Stimulated activated CD8-positive, alpha-beta memory T cell treated with anti-CD3 and anti-CD28 coated beads, Interleukin-7, amount 100 ng/mL, for 1 hour (primary cell): Measurements from ENCODE around the gene RAB6B.

Experiments used
- DNase-seq, 2 donors: peaks; one replicate each; pipeline ENCODE4 v3.0.0-alpha.2; 2020; ENCODE audit warnings: low read depth in 2 of 2

Gene RAB6B

DNA sequence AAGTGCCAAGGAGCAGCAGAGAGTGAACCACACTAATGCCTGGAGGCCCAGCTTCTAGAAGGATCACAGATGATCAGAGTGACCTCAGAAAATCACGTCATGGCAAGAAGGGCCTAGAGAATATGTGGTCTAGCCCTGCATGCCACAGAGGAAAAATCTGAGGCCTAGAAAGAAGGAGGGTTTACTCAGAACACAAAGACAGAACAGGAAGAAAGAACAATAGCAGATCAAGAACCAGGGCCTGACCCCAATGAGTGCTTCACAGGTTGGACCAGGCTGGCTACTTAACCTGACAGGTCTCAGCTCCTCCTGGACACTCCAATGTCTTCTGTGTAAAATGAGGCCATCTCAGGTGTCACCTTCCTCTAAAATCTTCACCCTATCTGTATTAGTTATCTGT lies 14.2 kb downstream of the RAB6B start:
- DNase-seq = no peak

DNA sequence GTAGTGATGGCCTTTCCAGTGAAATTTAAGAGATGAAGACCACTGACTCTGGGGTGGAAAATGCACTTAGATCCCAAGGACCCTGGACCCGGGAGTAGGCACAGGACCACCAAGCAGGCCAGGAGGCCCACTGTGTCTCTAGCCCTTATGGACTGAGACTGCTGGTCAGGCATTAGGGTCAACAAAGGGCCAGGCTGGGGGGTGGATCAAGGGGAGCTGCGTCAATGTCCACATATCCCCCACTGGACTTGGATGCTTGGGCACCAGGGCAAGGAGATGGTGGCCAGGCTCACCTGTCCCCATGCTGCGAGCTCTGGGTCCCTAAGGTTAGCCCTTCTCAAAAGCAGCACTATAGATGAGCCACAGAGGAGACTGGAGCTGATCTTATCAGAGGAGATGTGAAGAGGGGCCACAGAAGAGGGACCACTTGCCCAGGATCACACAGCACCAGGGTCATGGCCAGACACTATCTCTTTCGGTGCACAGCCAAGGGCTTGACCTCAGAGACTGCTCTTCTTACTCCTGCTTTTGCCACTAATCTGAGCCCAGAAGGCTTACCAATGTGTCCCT lies 14.7 kb downstream of the RAB6B start:
- DNase-seq = no peak

DNA sequence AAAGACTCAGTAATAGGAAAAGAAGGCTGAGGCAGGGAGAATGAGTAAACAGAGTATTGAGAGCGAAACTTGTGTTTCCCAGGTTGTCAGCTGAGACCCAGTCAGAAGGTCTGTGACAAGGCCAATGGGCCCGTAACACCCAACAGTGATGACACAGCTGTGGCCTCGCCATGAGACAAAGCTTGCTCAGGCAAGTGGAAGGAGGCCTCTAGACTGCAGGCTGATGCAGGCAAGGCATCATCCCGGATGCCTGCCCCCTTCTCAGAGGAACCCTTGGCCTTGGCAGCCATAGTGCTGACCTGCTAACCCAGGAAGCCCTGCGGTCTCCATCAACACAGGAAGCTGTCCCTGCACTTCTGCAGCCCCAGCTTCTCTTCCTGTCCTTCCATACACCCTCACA lies 15.4 kb downstream of the RAB6B start:
- no peak for DNase-seq

DNA sequence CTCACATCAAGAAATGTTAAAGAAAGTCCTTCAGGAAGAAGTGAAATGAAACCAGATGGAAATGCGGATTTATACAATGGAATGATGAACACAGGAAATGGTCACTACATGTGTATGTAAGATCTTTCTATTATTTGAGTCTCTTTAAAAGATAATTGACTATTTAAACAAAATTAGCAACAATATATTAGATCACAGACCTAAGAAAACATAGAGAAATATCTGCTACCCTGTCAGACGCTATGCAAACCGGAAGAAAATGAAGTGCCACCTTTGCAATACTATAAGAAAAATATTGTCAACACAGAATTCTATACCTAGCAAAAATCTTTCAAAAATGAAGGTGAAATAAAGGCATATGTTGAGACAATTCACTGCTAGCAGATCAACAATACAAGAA lies 17.2 kb downstream of the RAB6B start:
- no peak for DNase-seq

DNA sequence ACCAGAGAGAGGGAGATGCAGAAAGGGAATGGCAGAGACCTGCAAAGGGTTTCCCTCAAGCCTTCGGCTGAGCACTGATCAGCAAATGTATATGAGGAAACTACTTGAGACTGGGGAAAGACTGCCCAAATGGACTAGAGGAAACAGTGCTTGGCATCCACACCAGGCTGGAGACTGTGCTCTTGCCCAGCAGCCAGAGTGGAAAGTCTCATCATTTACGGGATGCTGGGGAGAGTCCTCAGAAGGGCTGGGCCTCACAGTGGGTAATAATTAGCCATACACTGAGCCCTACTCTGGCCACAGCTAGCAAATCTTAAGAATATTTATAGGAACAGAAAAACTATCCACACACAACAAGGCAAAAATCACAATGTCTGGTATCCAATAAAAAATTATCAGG lies 18.5 kb downstream of the RAB6B start:
- no peak for DNase-seq

DNA sequence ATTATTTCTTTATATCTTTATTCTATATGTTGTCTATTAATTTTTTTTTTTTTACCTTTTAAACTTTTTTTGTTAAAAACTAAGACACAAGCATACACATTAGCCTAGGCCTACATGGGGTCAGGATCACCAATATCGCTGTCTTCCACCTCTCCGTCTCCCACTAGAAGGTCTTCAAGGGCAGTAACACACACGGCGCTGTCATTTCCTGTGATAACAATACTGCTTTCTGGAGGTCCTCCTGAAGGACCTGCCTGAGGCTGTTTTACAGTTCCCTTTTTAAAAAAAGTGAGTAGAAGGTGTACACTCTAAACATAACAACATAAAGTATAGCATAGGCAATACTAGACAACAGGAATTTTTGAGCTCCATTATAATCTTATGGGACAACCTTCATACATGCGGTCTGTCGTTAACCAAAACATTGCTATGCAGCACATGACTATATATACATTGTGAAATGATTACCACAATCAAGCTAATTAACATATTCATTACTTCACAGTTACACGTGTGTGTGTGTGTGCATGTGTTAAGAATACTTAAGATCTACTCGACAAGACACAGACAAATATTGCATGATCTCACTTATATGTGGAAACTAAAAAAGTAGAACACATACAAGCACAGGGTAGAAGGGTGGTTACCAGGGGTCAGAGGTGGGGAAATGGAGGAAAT lies 20.8 kb downstream of the RAB6B start:
- DNase-seq = no peak

DNA sequence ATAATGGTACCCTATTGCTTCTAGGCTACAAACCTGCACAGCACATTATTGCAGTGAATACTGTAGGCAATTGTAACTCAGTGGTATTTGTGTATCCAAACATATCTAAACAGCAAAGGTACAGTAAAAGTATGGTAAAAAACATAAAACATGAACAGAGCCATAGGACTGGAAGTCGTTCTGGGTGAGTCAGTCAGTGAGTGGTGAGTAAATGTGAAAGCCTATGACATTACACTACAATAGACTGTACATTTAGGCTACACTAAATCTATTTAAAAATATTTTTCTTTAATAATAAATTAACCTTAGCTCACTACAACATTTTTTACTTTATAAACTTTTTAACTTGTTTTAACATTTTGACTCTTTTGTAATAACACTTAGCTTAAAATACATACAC lies 21.3 kb downstream of the RAB6B start:
- no peak for DNase-seq

DNA sequence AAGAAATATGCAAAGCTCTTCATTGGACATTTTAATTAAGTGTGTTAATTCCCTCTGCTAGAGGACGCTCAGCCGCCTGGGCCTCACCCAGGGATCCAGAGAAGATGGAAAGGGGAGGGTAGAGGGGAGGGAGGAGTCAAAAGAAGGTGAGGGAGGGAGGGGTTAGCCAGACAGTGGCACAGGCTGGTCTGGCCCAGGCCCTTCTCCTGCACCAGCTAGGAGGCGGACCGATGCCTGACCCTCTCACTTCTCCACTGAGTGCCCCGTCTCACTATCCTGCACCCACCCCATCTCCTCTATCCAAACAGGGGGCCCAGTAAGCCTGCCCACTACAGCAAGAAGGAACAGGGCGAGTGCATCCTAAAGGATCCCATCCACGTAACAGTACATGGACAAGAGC lies 22.9 kb downstream of the RAB6B start:
- DNase-seq = no peak

DNA sequence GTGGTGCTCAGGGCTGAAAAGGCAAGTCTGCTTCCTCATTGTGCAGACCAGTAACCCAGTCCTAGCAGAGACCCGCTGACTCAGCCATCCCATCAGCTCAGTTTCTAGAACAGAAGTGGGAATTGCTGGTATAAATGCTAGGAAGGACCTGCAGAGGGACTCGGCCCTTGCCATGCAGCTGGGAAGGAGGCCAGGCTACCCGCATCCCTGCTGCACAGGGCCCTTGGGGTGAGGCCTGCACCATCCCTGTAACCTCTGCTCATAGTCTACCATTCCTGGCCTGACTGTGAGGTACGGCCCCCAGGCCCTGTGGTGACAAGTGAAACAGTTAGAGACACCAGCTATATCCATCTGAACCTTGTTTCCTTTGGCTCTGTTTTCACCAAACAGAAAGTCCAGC lies 23.5 kb downstream of the RAB6B start:
- DNase-seq = no peak

DNA sequence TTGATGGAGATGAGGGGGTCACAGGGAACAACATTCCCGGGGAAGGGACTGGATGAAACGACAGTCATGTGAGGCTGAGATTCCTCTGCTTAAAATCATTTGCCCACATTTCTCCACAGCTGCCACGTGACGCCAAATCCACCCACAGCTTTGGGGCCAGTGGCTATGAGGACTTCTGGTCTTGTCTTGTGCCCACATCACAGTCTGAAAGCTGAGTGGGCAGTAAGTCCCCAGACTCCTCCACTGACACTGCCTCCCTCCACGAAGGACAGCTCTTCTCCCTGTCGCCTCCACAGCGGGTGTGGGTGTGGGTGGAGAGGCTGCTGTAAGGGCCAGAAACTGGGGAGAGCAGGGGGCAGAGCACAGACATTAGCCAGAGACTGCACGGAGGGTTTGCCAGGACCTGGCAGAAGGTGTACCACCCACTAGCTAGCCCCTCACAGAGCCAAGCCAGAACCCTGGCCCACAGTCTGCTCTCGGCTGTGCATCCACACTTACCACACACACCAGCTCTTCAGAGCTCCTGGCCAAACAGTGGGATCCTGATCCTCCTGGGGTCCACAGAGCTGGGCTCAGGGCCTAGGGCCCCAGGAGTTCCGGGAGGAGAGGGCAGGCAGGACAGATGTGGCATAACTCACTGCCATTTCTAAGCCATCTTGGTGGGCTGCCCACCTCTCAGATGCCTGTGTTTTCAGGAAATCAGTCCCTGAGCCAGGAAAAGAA lies 24.2 kb downstream of the RAB6B start:
- no peak for DNase-seq

DNA sequence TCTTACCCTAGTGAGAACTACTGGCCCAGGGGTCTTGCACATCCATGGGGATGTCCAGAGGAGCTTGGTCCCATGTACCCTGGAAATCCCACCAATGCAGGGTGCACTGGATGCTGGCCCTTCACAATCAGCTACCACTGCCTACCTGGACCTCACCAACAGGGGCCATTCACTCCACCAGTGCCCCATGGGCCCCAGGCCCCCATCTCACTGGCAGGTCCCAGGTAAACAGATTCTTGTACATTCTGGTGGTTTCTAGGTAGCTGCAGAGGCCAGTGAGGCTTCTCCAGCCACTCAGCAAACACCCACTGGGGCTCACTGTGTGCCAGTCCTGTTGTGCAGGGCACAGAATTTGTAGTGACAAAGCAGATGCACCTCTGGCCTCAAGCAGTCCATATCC lies 24.9 kb downstream of the RAB6B start:
- no peak for DNase-seq

DNA sequence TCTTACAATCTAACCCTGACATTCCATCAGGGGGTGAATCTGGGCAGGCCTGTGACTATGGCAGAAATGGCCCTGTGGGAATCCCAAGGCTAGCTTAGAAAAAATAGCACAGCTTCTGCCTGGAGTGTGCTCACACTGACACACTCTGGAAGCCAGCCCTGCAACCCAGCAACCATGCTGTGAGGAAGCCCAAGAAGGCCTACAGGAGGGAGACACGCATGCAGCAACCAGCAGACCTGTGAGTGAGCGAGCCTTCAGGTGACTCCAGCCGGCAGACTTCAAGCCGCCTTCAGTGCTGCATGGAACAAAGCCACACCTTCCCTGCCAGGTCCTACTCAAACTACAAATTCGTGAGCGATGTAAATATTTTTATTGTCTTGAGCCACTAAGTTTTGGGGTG lies 26.1 kb downstream of the RAB6B start:
- no peak for DNase-seq

DNA sequence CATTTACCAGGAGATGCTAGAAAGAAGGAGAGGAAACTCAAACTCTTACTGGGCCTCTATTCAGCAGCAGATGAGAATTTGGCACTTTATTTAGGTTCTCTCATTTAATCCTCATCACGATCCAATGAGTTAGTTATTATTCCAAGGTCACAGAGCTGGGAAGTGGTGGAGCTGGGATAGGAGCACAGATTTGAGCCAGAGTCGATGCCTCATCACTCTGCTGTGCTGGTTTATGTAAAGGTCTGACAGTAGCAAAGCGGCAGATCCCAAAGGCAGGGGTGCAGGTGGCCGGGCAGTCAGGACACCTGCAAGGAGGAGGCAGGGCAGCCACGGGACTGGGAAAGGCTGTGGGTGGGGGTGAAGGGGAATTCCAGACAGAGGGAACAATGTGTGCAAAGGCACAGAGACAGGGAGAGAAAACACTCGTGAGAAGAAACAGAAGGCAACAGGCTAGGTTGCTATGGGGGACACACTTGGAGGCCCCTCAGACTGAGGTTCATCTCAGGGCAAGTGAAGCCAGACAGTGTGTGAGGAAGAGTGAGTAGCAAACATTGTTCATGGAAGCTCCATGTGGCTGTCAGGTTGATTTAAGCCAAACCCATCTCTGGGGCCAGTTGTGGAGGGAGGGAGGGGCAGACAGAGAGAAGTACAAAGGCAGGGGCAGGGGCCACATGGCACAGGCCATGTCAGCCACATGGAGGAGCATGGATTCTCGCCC lies 26.8 kb downstream of the RAB6B start:
- DNase-seq = no peak

DNA sequence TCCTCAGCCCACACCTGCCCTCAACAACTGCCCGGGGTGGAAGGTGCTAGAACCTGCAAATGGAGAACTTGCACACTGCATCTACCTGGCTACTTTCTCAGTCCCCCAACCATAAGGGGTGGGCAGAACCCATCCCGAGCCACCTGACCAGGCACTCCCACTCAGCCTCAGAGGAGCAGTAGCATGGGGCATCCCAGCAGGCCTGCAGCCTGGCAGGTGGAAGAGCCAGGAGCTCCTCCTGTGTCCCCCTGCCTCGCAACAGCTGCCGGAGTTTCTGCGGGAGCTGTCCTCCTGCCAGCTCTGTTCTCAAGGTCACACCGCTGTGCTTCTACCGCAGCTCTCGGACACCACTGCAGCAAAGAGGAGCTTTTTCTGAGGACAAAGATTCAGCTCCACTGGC lies 27.5 kb downstream of the RAB6B start:
- no peak for DNase-seq

DNA sequence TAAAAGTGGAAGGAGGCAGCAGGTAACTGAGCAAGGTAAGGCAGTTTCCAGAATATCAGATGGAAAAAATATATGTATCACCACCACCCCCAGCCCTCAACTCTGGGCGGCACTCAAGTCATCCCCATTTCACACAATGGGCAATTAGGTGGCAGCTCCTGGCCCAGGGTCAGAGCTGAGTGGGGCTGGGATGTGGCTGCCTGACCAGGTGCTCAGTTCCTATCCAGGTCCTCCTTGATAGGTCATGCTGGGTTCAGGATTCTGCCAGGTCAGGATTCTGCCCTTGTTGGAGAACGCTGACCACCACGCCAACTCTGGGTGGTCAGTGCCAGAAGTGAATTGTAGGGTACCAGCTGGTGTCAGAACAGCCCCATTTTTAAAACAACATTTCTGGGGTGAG lies 29.5 kb downstream of the RAB6B start:
- no peak for DNase-seq

DNA sequence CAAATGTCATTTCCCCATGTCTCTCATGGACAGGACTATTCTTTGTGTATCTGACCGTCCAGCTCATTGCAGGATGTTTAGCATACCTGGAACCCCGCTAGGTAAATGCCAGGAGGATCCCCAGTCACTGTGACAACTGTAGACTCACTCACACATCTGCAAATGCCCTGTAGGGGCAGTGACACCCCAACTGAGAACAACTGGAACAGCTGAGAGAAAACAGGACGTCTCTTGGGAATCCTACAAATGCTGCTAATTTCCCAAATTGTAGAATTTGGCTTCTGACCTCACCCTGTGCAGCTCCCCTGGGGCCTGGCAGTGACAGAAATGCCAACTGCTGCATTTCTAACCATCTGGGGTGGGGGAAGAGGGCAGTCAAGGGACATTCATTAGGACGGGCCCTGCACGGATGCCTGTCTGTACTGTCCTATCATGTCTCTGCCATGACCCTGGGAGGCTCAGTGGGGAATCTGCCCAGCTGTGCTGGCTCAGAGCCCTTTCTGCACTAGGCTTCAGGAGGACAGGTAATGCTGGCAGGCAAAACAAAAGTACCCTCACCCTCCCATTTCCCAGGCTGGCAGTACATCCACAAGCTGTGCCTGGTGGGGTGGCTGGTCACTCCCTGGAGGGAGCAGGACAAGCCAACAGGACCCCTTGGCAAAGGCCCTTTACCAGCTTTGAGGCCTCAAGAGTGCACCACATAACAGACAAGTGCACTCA lies 30.4 kb downstream of the RAB6B start:
- DNase-seq = no peak

DNA sequence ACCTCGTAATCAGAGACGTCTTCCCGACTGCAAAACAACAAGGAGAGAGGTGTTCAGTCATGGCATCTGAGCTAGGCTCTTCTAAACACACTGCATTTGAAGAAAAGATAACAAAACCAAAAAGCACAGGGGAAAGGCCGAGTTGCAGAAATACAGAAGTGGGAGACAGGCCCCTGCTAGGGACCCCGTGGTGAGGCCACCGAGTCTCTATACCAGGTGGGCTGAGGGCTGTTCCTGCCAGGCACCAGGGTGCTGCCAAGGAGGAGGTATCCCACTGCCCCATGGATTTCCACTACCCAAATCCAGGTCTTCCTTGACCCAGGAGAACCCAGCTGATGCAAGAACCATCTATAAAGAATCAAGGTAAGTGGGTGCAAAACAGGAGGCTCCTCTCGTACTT lies 31.1 kb downstream of the RAB6B start:
- no peak for DNase-seq

DNA sequence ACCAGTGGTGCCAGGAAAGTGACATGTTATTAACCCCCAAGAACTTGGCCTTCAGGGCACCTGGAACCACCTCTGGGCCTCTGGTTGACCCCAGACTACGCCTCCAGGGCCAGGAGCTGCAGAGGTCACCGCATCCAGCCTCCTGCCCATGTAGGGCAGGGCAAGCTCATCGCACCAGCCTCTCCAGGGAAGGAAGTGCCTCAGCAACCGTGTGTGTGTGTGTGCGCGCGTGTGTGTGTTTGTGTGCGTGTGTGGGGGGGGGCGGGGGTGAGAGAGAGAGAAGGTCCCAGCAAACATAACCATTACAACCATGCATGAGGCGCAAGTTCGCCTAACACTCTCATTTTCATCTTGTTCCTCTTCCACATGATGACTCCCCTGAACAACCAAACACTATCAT lies 31.8 kb downstream of the RAB6B start:
- DNase-seq = no peak

DNA sequence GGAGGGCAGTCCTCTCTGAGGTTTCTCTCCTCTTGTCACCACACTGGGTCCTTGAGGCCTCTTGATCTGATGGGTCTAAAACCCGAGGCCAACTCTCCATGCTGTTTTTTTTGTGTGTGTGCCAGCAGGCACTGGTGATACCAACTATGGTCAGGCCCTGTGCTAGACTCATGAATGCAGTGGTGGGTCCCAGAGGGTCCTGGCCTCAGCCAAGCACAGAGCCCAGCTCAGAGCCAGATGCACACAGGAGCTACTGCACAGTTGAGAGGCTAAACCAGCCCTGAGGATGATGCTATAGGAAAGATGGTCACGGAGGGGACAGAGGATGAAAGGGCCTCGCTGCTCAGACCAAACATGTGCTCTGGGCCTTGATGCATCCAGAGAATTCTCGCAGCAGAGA lies 33.5 kb downstream of the RAB6B start:
- DNase-seq = no peak

DNA sequence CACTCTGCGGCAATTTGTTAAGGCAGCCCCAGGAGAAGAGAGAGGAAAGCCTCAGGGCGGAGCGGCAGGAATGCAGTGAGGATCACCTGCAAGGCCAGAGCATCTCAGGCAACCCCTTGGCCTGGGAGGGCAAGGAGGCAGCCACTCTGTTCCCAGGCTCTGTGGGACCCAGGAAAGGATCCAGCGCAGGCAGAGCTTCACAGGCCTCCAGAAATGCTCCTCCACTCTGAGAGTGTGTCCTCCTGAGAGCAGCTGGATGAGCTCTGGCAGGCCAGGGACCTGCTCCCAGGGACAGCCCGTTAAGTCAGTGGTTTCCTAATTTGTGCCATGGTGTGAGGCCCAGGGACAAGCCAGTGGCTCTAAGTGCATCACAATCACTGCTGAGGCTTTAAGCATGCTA lies 35.2 kb downstream of the RAB6B start:
- DNase-seq = no peak

DNA sequence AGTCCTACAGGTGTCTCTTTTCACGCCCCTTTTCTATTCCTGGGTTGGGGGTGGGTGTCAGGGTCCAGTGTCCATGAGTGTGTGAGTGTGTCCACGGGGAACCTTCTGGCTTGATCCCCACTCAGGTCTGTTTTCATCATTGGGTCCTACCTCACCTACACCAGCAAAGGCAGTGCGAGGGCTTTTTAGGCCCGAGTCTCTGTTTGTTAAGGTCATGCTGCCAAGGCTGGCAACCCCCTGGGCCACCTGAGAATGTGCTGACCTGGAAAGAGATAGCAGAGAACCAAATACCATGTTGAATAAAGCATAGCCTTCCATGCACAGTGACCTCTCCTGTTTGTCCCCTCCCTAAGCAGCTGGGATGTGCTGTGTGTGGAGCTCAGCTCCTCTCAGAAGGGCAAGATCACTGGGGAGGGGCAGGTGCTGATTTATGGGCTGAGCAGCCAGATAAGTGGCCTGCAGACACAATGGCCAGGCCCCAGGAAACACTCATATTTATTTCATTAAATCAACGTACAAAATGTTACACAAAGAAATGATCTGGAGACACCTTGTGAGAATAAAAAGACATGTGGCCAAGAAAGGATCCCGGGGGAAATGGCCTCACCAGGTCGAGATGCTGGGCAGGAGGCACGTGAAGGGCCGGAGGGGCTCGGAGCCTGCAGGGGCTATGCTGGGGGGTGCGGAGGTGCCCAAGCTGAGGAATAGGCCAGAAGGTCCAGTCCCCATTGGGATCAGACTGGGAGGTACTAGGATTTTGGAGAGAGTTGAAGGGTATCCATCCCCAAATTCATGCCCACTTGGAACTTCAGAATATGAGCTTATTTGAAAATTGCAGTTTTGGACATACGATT lies 36.1 kb downstream of the RAB6B start:
- no peak for DNase-seq
